GM18870 (cell line): ENCODE results near the gene SARDH.

Source experiments
- ATAC-seq: cut with Tn5 transposase; IDR thresholded peaks from one replicate; pipeline ENCODE4 v1.9.1; 2021; ENCODE audit warnings: moderate library complexity; ENCODE audit not compliant: unreplicated experiment

The SARDH gene

GRCh38 chr9:133735415-133735775 is 2.8 kb downstream of the SARDH start:
- ATAC-seq: no peak

- no peak for ATAC-seq
These were observed 3.4 kb downstream of the SARDH start for GRCh38 chr9:133734590-133735414.

GRCh38 chr9:133733796-133734533 is 4.2 kb downstream of the SARDH start:
- ATAC-seq: no peak

- no peak for ATAC-seq
These were observed 4.7 kb downstream of the SARDH start for GRCh38 chr9:133733421-133733795.

- no peak for ATAC-seq
These were observed 5.3 kb downstream of the SARDH start for GRCh38 chr9:133732639-133733408.

- ATAC-seq: no peak
These were observed 6.1 kb downstream of the SARDH start for GRCh38 chr9:133731876-133732638.

- no peak for ATAC-seq
These were observed 7.0 kb downstream of the SARDH start for GRCh38 chr9:133730994-133731715.

GRCh38 chr9:133729617-133730281 is 8.4 kb downstream of the SARDH start:
- no peak for ATAC-seq

- ATAC-seq: no peak
These were observed 9.1 kb downstream of the SARDH start for GRCh38 chr9:133728856-133729616.

- ATAC-seq: no peak
These were observed 10.2 kb downstream of the SARDH start for GRCh38 chr9:133727876-133728441.

GRCh38 chr9:133727277-133727875 is 10.8 kb downstream of the SARDH start:
- ATAC-seq: no peak

GRCh38 chr9:133726401-133727276 is 11.5 kb downstream of the SARDH start:
- ATAC-seq: no peak

- no peak for ATAC-seq
These were observed 12.3 kb downstream of the SARDH start for GRCh38 chr9:133725886-133726285.

- ATAC-seq: no peak
These were observed 19.4 kb downstream of the SARDH start for GRCh38 chr9:133718563-133719315.

GRCh38 chr9:133717113-133718031 is 20.8 kb downstream of the SARDH start:
- ATAC-seq: no peak
